Peyer's patch (tissue), 4 donors: ENCODE results near the gene PILRB. TPM values are rescaled to one million over a fixed set of nuclear protein-coding genes. Genes with fewer than 3 reads are reported as not detected.
"Not testable (repeated sequence)": the region's sequence is repeated elsewhere in the genome, so short reads cannot be mapped to it uniquely, and the experiment has no call there.

Source experiments
- DNase-seq, 3 donors: peaks; one replicate each; pipeline ENCODE4 v3.0.0-alpha.2; 2017 to 2019
- H3K27ac ChIP-seq, 4 donors: fragments of 200-600 bp; sonication (generic); one replicate each; pipeline ENCODE4 v1.5.1; 2016 to 2019
- H3K27me3 ChIP-seq, 2 donors: fragments of 200-600 bp; sonication (generic); one replicate each; pipeline ENCODE4 v1.5.1; 2019
- H3K36me3 ChIP-seq, 3 donors: fragments of 200-600 bp; sonication (generic); one replicate each; pipeline ENCODE4 v1.5.1; 2016 to 2019
- H3K4me1 ChIP-seq, 4 donors: fragments of 200-600 bp; sonication (generic); one replicate each; pipeline ENCODE4 v1.5.1; 2016 to 2019
- H3K4me3 ChIP-seq, 4 donors: fragments of 200-600 bp; sonication (generic); 1 replicate in 3 of 4; 2 replicates in 1 of 4; pipeline ENCODE4 v1.5.1; 2016 to 2019; ENCODE audit warnings: mild to moderate bottlenecking in 1 of 4
- H3K9me3 ChIP-seq, 4 donors: fragments of 200-600 bp; sonication (generic); one replicate each; pipeline ENCODE4 v1.5.1; 2016 to 2019; ENCODE audit warnings: mild to moderate bottlenecking in 1 of 4
- POLR2A ChIP-seq, 2 donors: fragments of 450-650 bp; IDR thresholded peaks; one replicate each; pipeline ENCODE4 v1.5.1; 2017; ENCODE audit warnings: antibody characterized with exemption in 2 of 2, mild to moderate bottlenecking in 2 of 2, moderate library complexity in 2 of 2
- total RNA-seq, 4 donors: library from RNA; depleted of rRNA; stranded (reverse); fragments of >200 nt; gene quantifications; one replicate each; pipeline ENCODE4 v1.1.0, GENCODE V29; 2016
- TF ChIP-seq, protein P1 (sequence below), 6 experiments: fragments of 450-650 bp in 4 of 6; fragments of 200-600 bp in 2 of 6; sonication (generic) in 1 of 6; IDR thresholded peaks; one replicate each; pipeline ENCODE4 v1.5.1; 2017 to 2019; ENCODE audit warnings: antibody characterized with exemption in 6 of 6, mild to moderate bottlenecking in 3 of 6, moderate library complexity in 1 of 6

Gene PILRB
- total RNA-seq, 4 donors from 2014 or later: 73.6 to 179 (median 150) TPM

DNA sequence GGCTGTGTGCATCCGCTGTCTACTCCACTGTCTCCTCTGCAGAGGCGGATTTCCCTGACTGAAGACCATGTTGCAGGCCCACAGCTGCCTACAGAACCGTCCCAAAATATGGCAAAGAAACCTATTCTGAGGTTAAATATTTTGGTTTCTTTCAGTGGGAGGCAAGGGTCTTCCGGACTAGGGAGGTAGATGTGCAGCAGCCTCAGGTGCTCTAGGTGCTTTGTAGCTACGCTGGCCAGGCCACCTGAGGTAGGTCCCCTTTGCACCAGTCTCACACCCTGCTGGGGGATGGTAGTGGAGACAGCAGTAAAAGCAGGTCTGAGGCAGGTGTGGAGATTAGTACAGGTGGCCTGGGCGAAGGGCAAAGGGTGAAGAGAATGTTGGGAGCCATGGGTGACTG, 8.2 kb upstream of the PILRB start:
- TF ChIP-seq, protein P1, sequence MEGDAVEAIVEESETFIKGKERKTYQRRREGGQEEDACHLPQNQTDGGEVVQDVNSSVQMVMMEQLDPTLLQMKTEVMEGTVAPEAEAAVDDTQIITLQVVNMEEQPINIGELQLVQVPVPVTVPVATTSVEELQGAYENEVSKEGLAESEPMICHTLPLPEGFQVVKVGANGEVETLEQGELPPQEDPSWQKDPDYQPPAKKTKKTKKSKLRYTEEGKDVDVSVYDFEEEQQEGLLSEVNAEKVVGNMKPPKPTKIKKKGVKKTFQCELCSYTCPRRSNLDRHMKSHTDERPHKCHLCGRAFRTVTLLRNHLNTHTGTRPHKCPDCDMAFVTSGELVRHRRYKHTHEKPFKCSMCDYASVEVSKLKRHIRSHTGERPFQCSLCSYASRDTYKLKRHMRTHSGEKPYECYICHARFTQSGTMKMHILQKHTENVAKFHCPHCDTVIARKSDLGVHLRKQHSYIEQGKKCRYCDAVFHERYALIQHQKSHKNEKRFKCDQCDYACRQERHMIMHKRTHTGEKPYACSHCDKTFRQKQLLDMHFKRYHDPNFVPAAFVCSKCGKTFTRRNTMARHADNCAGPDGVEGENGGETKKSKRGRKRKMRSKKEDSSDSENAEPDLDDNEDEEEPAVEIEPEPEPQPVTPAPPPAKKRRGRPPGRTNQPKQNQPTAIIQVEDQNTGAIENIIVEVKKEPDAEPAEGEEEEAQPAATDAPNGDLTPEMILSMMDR (IDR thresholded peaks at IDR 0.05): no peak
- no peak for TF ChIP-seq POLR2A (IDR thresholded peaks at IDR 0.05)
- Histone ChIP-seq H3K36me3 (peaks cover 0 to 78% (median 0%) of the 10 kb centered on the region in 3 donors), H3K4me1 (peaks cover 0 to under 1% (median under 1%) of the 10 kb centered on the region in 4 donors), H3K27ac (no peak overlapping the region), H3K9me3 (no peaks in the 10 kb centered on the region), H3K4me3 (no peak overlapping the region), H3K27me3 (no peaks in the 10 kb centered on the region)
- DNase-seq: no peak

DNA sequence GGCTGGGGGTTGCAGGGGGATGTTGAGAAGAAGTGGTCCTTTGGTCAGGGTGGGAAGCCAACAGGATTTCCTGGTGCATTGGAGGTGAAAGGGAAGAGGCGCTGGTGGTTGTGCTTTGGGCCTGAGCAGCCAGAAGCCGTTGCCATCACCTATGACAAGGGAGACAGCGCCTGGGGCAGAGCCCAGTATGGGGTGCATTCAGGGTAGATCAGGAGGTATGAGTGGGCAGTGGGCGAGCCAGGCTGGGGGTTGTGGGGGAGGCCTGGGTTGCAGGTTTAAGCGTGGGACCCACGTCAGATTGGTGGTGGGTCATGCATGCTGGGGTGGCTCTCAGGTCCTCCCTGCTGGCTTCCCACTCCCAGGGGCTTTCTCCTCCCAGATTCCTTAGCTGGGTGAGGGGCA, 6.3 kb upstream of the PILRB start:
- no peaks in the 10 kb centered on the region for H3K27me3 ChIP-seq
- H3K9me3 ChIP-seq: no peaks in the 10 kb centered on the region
- no peaks in the 10 kb centered on the region for H3K4me1 ChIP-seq
- peak overlapping the region in 3 of 4 donors; percentile 10 to 52 (median 49) for H3K27ac ChIP-seq
- peak in 1 of 3 donors; percentile 33 for DNase-seq
- no peak overlapping the region for H3K4me3 ChIP-seq
- H3K36me3 ChIP-seq: peaks cover 0 to 86% (median 0%) of the 10 kb centered on the region in 3 donors
- TF ChIP-seq, protein P1 (IDR thresholded peaks at IDR 0.05): no peak
- no peak for TF ChIP-seq POLR2A (IDR thresholded peaks at IDR 0.05)

DNA sequence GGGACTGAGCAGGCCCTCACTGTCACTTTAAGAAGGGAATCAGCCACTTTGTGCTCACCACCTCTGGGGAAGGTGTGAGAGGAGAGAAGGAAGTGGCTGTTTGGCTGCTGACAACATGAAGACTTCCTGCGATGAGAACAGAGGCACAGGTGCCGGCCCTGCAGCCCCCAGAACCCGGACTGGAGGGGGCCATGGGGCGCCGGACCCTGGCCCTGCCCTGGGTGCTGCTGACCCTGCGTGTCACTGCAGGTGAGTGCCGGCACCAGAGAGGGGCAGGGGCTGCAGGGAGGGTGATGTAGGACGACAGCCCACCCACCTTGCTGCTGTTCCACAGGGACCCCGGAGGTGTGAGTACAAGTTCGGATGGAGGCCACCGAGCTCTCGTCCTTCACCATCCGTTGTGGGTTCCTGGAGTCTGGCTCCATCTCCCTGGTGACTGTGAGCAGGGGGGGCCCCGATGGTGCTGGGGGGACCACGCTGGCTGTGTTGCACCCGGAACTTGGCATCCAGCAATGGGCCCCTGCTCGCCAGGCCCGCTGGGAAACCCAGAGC, 5.6 kb upstream of the PILRB start:
- peaks cover 0 to 86% (median 0%) of the 10 kb centered on the region in 3 donors for H3K36me3 ChIP-seq
- not testable (repeated sequence) for H3K27me3 ChIP-seq, H3K9me3 ChIP-seq, H3K4me1 ChIP-seq, DNase-seq
- H3K4me3 ChIP-seq: peak overlapping the region in 3 of 4 donors; percentile 4 to 22 (median 12)
- peak overlapping the region in 3 of 4 donors; percentile 30 to 59 (median 52) for H3K27ac ChIP-seq

DNA sequence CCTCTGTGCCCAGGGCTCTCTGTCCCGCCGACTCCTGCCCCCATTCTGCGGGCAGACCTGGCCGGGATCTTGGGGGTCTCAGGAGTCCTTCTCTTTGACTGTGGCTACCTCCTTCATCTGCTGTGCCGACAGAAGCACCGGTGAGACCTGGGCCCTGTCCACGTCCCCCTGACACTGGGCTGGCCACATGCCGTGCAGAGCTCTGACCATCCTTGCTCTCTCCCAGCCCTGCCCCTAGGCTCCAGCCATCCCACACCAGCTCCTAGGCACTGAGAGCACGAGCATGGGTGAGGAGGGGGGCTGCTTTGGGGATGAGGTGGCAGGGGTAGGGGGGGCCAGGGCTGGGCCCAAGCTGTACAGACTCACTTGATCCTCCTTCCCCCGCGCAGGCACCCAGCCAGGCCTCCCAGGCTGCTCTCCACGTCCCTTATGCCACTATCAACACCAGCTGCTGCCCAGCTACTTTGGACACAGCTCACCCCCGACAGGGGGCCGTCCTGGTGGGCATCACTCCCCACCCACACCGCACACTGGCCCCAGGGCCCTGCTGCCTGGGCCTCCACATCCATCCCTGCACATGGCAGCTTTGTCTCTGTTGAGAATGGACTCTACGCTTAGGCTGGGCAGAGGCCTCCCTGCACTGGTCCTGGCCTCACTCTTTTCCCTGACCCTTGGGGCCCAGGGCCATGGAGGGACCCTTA, 4.8 kb upstream of the PILRB start:
- Histone ChIP-seq H3K36me3 (peaks cover 0 to 86% (median 0%) of the 10 kb centered on the region in 3 donors), H3K4me3 (peak overlapping the region in 1 of 4 donors; percentile 22), H3K4me1 (no peaks in the 10 kb centered on the region), H3K27me3 (no peaks in the 10 kb centered on the region), H3K27ac (peak overlapping the region in 1 of 4 donors; percentile 52), H3K9me3 (no peaks in the 10 kb centered on the region)
- TF ChIP-seq, protein P1 (IDR thresholded peaks at IDR 0.05): no peak
- no peak for TF ChIP-seq POLR2A (IDR thresholded peaks at IDR 0.05)
- DNase-seq: no peak

DNA sequence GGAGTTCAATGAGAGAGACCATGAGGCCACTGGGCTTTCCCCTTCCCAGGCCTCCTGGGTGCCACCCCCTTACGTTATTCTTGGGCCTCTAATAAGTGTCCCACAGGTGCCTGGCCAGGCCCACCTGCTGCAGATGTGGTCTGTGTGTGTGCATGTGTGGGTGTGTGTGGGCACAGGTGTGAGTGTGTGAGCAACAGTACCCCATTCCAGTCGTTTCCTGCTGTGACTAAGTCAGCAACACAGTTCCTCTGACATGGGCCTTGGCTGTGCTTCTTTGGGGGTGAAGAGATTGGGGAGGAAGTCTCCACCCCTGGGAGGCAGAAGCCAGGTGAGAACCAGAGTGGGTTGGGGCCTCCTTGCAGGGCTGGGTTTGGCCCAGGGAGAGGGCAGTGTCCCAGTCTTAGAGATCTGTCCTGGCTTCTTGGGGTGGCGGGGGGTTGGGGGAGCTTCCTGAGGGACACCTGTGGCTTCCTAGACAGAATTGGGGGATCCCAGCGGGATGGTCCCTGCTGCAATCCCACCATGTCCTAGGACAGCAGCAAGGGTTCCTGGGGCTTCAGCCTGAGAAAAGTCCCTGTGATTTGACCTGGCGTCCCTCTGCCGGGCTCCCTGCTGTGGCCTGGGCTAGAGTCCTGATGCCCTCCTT, 4.1 kb upstream of the PILRB start:
- peak overlapping the region in 1 of 4 donors; percentile 38 for H3K27ac ChIP-seq
- H3K4me3 ChIP-seq: no peak overlapping the region
- no peaks in the 10 kb centered on the region for H3K9me3 ChIP-seq
- H3K4me1 ChIP-seq: no peaks in the 10 kb centered on the region
- no peaks in the 10 kb centered on the region for H3K27me3 ChIP-seq
- TF ChIP-seq, protein P1 (IDR thresholded peaks at IDR 0.05): no peak
- no peak for TF ChIP-seq POLR2A (IDR thresholded peaks at IDR 0.05)
- peaks cover 0 to 84% (median 0%) of the 10 kb centered on the region in 3 donors for H3K36me3 ChIP-seq
- peak in 2 of 3 donors; percentile 27 to 48 for DNase-seq
